ENCODE data around the gene DCAF8L1.

Gene DCAF8L1

DNA sequence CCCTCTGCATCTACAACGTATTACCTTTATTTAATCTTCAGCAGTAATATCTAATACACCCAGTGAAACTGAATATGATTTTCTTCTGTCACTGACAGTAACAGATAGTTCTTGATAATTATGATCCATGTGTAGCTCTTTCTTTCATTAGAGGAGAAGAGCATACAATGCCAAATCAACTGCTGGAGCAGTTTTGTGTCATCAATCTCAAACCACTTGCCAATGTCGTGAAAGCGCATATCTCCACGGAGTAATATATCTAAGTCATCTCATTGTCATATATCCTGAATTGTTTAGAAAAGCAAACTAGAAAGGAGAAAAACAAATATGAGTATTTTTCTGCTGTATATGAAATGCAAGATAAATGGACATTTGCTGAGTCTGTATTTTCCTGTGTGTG is 47.9 kb downstream of the DCAF8L1 start:
- no peak overlapping the region for H3K4me3 ChIP-seq (replicated peaks; ENCODE audit: insufficient read depth, low read length)
- H3K27ac ChIP-seq (replicated peaks): no peak overlapping the region
- no peaks in the 10 kb centered on the region for H3K27me3 ChIP-seq (ENCODE audit: insufficient read depth, poor library complexity, severe bottlenecking)
- no peak for DNase-seq (ENCODE audit: low read depth in 1 of 2, low spot score in 1 of 2)
- TF ChIP-seq GABPA (IDR thresholded peaks at IDR 0.05; ENCODE audit: low read depth) (no peak), POLR2AphosphoS5 (IDR thresholded peaks at IDR 0.05; ENCODE audit: low read depth) (no peak), SPI1 (IDR thresholded peaks at IDR 0.05; ENCODE audit: borderline replicate concordance, low read depth) (no peak)
- TF ChIP-seq, protein P1, sequence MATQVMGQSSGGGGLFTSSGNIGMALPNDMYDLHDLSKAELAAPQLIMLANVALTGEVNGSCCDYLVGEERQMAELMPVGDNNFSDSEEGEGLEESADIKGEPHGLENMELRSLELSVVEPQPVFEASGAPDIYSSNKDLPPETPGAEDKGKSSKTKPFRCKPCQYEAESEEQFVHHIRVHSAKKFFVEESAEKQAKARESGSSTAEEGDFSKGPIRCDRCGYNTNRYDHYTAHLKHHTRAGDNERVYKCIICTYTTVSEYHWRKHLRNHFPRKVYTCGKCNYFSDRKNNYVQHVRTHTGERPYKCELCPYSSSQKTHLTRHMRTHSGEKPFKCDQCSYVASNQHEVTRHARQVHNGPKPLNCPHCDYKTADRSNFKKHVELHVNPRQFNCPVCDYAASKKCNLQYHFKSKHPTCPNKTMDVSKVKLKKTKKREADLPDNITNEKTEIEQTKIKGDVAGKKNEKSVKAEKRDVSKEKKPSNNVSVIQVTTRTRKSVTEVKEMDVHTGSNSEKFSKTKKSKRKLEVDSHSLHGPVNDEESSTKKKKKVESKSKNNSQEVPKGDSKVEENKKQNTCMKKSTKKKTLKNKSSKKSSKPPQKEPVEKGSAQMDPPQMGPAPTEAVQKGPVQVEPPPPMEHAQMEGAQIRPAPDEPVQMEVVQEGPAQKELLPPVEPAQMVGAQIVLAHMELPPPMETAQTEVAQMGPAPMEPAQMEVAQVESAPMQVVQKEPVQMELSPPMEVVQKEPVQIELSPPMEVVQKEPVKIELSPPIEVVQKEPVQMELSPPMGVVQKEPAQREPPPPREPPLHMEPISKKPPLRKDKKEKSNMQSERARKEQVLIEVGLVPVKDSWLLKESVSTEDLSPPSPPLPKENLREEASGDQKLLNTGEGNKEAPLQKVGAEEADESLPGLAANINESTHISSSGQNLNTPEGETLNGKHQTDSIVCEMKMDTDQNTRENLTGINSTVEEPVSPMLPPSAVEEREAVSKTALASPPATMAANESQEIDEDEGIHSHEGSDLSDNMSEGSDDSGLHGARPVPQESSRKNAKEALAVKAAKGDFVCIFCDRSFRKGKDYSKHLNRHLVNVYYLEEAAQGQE (IDR thresholded peaks at IDR 0.05; ENCODE audit: insufficient replicate concordance, low read depth): no peak
- TF ChIP-seq, protein P2, sequence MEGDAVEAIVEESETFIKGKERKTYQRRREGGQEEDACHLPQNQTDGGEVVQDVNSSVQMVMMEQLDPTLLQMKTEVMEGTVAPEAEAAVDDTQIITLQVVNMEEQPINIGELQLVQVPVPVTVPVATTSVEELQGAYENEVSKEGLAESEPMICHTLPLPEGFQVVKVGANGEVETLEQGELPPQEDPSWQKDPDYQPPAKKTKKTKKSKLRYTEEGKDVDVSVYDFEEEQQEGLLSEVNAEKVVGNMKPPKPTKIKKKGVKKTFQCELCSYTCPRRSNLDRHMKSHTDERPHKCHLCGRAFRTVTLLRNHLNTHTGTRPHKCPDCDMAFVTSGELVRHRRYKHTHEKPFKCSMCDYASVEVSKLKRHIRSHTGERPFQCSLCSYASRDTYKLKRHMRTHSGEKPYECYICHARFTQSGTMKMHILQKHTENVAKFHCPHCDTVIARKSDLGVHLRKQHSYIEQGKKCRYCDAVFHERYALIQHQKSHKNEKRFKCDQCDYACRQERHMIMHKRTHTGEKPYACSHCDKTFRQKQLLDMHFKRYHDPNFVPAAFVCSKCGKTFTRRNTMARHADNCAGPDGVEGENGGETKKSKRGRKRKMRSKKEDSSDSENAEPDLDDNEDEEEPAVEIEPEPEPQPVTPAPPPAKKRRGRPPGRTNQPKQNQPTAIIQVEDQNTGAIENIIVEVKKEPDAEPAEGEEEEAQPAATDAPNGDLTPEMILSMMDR (IDR thresholded peaks at IDR 0.05; ENCODE audit: insufficient read depth, low read length): no peak
